HG03439 (cell line): Measurements from ENCODE around the gene IRF2.
"Not testable (repeated sequence)": the region's sequence is repeated elsewhere in the genome, so short reads cannot be mapped to it uniquely, and the experiment has no call there.

ENCODE experiments used
- ATAC-seq: cut with Tn5 transposase; IDR thresholded peaks from one replicate; pipeline ENCODE4 v1.9.1; 2021; ENCODE audit warnings: mild to moderate bottlenecking, moderate library complexity; ENCODE audit not compliant: unreplicated experiment

The IRF2 gene

GRCh38 chr4:184395451-184395917, 78.9 kb downstream of the IRF2 start:
- ATAC-seq, result peak; percentile 14

DNA sequence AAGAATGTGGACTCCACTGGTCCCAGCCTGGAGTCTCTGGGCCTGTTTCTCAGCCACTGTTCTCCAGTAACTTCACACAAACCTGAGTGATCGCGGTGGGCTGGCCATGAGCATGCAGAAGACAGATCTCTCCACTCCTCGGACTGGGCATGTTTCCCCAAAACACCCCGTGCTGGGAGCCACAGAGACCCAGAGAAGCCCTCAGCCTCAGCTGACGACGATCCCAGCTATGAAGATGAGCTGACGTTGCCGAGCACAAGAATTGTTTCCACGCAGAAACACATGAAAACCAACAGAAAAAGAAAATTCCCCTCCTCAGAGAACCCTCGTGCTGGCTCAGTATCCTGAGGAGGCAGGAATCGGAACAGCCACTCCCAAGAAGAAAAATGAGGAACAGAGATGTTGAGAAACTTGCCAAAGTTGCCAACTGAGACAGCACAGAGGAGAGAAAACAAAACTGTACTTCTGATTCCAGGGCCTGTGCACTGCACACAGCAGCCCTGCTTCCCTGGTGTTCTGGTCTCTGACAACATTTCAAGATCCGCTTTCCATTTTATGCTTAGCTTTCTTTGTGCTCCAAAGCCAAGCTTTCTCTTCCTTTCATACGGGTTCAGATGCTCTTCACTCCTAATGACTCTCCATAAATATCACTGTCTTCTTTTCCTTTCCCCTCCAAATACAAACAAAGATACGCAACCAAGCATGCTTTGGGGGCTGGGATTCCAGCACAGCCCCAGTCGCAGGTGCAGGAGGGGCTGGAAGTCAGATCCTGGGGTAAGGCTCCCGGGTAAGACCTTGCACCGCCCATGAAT, 81.4 kb downstream of the IRF2 start:
- no peak for ATAC-seq

DNA sequence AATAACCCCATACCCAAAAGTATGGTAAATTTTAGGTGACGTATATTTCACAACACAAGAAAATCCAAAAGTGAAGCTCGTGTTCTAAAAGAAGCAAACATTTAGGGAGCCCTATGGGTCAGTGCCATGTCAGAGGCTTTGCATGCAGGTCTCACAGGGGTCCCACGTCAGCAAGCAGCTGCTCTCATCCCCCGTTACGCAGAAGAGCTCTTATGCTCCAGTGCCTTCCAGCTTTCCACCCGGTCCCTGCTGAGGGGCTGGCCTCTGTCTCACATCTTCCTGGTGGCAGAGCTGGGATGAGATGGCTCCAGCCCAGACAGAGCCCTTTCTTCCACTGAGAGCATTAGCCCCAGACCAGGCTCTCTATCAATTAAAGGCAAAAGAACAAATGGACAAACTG, 82.0 kb downstream of the IRF2 start:
- no peak for ATAC-seq

DNA sequence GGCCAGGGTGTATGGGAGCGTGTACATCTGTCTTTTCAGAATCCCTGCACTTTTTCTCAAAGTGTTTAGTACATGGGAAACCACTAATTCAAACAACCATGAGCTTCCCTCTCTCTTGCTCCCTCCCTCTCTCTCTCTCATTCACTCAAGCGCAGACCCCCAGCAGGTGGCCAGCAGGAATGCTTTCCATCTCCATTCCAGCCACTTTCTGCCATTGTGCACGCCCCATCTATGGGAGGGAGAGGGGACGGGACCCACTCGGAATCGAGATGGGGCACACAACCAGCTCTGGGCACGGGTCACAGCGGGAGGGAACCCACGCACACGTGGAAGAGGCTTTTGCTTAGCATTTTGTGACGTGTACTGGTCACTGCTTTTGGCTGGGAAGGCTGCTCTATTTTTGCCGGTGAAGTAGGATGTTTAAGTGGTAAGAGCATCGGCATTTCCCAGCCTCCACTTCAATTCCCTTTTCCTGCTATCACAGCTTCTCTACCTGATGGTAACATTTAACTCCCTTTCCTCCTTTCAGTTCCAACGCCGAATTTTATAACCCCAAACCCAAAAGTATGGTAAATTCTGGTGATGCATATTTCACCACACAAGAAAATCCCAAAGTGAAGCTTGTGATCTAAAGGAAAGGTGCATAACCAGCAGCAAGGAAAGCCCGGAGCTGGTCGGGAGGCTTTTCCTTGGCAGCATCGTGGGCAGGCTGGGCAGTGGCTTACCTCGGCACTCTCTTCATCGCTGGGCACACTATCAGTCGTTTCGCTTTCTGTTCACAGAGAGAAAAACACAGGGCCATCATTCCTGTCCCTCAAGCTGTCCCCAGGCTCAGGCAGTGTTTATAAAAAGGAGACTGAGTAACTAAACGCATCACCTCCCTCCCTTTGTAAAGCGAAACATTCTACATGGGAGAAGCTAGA, 84.1 kb downstream of the IRF2 start:
- no peak for ATAC-seq

GRCh38 chr4:184388106-184388505, 86.2 kb downstream of the IRF2 start:
- ATAC-seq, result no peak

DNA sequence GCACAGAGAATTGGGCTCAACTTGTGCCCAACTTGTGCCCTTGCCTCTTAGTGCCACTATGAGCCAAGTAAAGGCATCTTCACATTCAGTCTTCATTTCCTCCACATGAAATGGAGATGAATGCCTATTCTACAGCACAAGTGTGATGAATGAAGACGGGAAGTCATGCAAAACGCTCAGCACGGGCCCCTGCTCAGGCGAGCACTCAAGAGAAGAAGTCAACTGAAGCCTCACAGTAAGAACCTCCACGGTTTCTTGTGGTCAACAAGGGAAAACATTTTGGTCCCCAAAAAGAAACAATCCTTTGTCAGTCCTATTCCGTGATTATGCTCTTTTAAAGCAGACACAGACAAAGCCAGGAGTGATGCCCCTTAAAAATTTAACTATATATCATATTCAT, 87.0 kb downstream of the IRF2 start:
- no peak for ATAC-seq

DNA sequence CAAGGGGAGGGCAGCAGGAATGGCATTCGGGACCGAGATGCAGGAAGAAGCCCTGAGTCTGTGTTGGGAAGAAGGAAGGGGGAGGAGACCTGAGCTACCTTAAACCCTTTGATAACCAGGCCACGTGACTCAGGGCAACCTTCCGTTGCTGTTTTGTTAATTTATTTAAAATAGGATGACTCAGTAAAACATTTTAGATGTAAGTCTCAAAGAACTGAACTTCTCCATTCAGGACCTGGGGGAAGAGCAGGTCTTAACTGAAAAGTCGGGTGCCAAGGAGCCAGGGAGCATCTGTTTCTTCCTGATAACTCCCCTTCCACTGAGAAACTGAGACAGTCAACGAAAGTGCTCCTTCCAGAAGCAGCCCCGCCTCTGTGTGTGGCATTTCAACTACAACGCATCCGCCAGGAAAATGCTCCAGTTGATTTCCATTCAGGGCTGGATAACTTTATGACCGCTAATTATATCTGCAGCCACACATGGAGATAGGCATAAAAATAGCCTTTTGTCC, 88.0 kb downstream of the IRF2 start:
- ATAC-seq, result no peak

GRCh38 chr4:184385705-184386141, 88.6 kb downstream of the IRF2 start:
- no peak for ATAC-seq

GRCh38 chr4:184384810-184385557, 89.4 kb downstream of the IRF2 start:
- peak; percentile 28 for ATAC-seq

- ATAC-seq, result peak; percentile 84
Measured at GRCh38 chr4:184384056-184384809, 90.1 kb downstream of the IRF2 start.

DNA sequence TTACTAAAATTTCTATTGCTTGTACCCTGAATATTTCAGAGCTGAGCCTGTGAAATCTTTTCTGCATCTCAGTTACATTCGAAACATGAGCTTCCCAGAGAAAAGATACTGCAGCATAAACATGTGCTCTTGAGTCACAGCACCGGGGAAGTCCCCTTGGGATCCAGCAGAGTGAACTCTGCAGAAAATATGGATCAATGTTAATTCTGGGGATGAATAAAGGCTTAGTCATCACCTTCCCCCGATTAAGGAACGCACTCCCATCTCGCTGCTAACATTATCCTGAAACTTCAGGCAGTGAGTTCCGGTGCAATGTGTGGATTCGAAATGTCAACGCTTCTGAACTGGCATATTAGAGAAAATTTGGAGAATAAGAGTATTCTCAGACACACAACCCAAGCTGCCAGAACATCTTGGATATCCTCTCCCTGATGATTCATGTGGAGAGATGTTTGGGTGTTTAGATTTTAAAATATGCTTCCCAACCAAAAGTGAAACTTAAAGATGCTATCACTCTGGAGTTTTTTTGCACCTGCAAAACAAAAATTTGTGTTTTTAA, 90.8 kb downstream of the IRF2 start:
- no peak for ATAC-seq

GRCh38 chr4:184382189-184382846, 92.0 kb downstream of the IRF2 start:
- no peak for ATAC-seq

DNA sequence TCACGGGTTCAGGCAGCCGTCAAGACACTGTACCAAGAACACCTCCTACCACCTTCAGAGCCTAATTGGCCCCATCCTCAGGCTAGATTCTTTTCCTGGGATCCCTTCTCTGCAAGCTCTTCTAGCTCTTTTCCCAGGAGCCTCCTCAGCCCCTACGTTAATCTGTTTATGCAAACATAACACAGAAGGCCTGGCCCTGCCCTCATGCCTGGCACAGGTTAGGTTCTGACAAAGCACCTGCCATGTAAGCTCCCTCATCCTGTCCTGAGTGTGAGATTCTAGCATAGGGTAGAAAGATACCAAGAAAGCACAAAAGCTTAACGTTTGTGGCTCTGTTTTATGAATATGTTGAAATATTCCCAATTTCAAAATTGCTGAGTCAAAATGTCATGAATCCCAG, 93.6 kb downstream of the IRF2 start:
- no peak for ATAC-seq

- ATAC-seq, result not testable (repeated sequence)
Measured at GRCh38 chr4:184380214-184380613, 94.1 kb downstream of the IRF2 start.

- ATAC-seq, result no peak
Measured at GRCh38 chr4:184376923-184377322, 97.4 kb downstream of the IRF2 start.

DNA sequence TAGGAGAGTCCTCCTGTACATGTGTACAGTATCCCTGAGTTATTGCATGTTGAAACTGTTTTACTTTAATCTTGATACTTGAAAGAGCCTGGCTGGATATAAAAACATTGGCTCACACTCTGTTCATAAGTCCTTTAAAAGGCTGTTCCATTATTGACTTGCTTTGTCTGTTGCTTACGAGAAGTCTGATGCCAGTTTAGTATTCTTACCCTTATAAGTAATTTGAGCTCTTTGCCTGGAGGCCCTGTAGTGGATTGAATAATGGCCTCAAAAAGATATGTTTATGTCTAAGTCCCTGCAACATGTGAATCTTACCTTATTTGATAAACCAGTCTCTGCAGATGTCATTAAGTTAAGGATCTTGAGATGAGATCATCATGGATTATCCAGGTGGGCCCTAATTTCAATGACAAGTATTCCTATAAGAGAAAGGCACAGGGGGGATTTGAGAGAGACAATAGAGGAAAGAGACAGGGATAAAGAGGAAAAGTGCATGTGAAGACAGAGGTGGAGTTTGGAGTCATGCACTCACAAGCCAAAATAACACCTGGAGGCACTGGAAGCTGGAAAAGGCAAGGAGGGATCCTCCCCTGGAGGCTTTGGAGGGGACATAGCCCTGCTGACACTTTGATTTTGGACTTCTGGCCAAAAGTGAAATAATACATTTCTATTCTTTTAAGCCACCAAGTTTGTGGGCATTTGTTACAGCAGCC, 98.1 kb downstream of the IRF2 start:
- no peak for ATAC-seq

DNA sequence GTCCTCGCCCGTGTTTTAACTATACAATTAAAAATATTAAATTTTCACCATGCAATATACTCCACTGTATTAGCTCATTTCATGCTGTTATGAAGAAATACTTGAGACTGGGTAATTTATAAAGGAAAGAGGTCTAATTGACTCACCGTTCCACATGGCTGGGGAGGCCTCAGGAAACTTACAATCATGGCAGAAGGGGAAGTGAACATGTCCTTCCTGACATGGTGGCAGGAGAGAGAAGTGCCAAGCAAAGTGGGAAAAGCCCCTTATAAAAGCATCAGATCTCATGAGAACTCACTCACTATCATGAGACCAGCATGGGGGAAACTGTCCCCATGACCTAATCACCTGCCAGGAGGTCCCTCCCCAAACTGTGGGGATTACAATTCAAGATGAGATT, 98.7 kb downstream of the IRF2 start:
- ATAC-seq, result not testable (repeated sequence)

- ATAC-seq, result no peak
Measured at GRCh38 chr4:184375027-184375426, 99.3 kb downstream of the IRF2 start.
